Activated naive CD4-positive, alpha-beta T cell treated with anti-CD3 and anti-CD28 coated beads, Interleukin-2, amount 10 ng/mL, durations not matched to agents 5 hours and 36 hours (primary cell): ENCODE measurements around the gene MXRA8. TPM values are rescaled to one million over a fixed set of nuclear protein-coding genes. Genes with fewer than 3 reads are reported as not detected.

Experiments used
- microRNA-seq: library from miRNA; unstranded; fragments of <30 nt; microRNA quantifications from one replicate; pipeline ENCODE4 v1.2.0, GENCODE V29; 2022; ENCODE audit warnings: borderline microRNAs expressed, borderline replicate concordance
- total RNA-seq, 2 experiments: library from RNA; stranded (reverse); gene quantifications; one replicate each; pipeline ENCODE4 v1.2.3, GENCODE V29; 2021

Gene MXRA8, protein sequence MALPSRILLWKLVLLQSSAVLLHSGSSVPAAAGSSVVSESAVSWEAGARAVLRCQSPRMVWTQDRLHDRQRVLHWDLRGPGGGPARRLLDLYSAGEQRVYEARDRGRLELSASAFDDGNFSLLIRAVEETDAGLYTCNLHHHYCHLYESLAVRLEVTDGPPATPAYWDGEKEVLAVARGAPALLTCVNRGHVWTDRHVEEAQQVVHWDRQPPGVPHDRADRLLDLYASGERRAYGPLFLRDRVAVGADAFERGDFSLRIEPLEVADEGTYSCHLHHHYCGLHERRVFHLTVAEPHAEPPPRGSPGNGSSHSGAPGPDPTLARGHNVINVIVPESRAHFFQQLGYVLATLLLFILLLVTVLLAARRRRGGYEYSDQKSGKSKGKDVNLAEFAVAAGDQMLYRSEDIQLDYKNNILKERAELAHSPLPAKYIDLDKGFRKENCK
- total RNA-seq, result under 1 TPM in 1 of 2 experiments, not detected in 1; 0.12 TPM

DNA sequence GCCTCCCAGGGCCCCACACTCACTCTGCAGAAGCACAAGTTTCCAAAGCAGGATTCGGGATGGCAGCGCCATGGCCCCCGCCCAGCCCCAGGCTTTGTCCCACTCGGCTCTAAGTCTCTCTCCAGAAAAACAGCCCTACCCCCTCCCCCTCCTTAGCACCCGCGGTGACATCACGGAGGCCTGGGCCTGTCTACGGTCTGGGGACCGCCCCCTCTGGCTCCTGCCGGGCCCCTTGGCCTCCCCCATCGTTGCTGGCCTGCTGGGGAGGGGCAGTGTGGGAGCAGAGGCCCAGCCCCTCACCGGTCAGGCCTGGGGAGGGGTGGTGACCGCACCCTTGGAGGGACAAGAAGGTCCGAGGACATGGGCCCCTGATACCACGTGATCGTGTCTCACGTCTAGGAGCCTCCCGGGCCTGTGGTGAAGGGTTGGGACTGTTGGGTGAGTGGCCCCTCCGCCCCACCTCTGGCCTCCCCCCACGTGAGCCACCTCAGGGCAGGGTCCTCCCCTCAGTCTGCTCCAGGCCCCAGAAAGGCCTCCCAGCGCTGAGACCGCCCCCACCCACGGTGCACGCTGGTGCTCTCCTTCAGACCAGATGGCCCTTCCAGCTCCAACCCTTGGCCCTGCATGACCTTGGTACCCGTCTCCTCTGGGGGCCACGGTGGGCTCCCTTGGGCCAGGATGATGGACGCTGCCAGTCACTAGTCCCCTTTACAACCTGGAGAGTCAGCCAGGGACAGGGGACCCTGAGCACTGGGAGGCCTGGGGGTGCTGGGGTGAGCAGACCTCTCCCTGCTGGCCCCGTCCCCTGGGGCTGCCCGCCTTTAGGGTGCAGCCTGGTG is at the start of gene MXRA8:
Gene MXRA8, minus strand, starts transcription at position 123 of the 839 bp plus-strand sequence. Its CDS starts 51 bp downstream, at position 72.

GRCh38 chr1:1406821-1407635 is 48.7 kb upstream of the MXRA8 start, which contains the start of gene MRPL20:
Gene MRPL20 (minus strand): TSS chr1:1407293. CDS start chr1:1407217, 76 bp downstream.

DNA sequence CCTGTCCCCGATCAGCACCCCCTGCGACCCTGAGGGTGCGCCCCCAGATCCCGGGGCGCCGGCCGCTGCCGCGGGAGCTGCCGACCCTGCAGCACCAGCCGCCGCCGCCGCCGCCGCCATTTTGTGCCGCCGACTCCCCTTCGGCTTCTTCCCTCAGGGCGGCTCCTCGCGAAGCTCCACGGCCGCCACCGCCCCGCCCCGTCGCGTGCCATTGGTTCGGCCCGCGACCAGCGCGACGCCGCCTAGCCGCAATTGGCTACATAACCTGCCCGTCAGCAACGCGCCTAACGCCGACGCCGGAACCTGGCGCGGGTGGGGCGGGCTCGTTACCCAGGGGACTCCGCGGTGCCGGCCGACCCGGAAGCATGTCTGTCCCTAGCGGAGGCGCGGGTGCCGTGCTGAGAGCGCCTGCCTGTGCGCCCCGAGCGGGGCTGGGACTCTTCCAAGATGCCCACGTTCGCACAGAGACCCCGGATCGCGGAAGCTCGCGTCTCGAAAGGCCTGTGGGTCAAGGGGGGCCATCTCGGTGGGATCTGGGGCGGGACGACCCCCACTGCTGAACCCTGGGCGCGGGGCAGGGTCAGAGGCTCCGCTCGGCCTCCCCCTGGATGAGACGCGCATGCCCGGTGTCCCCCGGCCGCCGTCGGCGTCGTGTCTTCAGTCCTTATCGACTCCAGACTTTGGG is 41.0 kb upstream of the MXRA8 start, which contains the start of gene CCNL2:
Gene CCNL2, minus strand, starts transcription at position 149 of the 685 bp plus-strand sequence. Its CDS starts 29 bp downstream, at position 120.

DNA sequence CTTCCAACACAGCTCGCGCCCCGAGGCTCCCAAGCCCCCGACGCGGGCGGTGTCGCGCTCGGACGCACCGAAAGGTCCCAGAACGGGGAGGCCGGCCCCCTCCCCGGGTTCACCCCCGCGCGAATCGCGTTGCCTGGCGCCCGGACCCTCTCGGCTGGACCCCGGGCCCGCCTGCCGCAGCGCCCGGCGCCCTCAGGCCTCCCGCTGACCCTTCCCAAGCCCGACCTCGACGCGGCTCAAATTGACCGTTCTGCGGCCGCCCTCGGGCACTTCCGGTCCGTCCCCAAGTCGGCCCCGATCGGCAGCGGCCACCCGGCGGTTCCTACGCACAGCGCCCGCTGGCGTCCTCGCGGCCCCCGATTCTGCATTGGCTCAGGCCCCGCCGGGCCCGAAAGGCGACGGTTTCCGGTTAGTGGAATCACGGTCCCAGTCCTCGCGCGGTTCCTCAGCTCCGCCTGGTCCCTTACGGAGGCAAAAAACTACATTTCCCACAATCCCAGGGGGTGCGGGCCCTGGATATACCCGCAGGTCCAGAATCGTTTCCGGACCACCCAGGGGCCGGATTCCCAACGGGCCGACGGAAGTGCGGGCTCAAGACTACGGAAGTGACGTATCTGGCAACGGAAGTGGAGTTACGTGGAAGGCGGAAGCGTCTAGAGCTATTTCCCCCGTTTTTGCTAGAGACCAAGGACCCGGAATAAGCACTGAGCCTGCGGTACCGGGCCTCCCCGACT is 16.7 kb upstream of the MXRA8 start, which contains the start of gene AURKAIP1:
Gene AURKAIP1, minus strand, starts transcription at position 279 of the 734 bp plus-strand sequence. CDS start 451 bp downstream, outside the sequence.

GRCh38 chr1:1349256-1350012 is 8.9 kb downstream of the MXRA8 start, which contains the start of gene DVL1:
Gene DVL1 (minus strand): TSS chr1:1349418. CDS start chr1:1349065, 353 bp downstream.

GRCh38 chr1:1331068-1331965 is 27.0 kb downstream of the MXRA8 start, which contains the start of gene TAS1R3:
Gene TAS1R3 (plus strand): TSS chr1:1331280. CDS start chr1:1331346, 66 bp downstream.

GRCh38 chr1:1324524-1325287 is 33.6 kb downstream of the MXRA8 start, which contains the start of the genes CPTP and INTS11:
Gene CPTP (plus strand): TSS chr1:1324802. CDS start chr1:1326911, 2,109 bp downstream.
Gene INTS11 (minus strand): TSS chr1:1324660. CDS start chr1:1324608, 52 bp downstream.

DNA sequence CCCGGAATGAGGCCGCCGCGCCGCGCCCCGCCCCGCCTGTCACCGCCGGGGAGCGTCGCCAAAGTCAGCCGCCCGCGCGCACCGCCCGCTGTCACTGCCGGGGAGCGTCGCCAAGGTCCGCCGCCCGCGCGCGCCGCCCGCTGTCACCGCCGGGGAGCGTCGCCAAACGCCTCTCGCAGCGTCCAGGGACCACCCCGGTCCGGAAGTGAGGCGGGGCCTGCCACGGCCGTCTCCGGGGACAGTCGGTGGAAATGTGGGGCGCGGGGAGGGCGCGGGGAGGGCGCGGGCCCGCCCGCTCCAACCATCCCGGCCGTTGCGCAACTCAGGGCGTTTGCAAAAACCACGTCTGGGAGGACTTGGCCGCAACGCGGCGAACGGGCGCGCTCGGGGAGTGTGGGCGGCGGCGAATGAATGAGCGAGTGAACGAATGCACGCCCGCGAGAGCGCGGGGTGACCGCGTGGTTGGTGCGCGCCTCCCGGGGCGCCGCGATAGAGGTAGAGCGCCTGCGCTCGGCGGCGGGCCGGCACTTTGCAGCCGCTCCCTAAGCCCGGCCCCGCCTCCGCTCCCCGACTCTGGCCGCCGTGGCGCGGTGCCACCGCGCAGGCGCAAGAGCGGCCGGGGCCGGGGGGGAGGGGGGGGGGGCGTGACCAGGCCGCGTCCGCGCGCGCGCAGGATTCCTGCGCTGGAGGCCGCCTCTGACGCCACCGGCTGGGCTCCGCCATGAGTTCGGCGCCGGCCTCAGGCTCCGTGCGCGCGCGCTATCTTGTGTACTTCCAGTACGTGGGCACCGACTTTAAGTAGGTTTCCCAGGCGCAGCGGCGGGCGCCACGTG is 50.2 kb downstream of the MXRA8 start, which contains the start of the genes ACAP3 and PUSL1:
Gene ACAP3, minus strand, starts transcription at position 8 of the 833 bp plus-strand sequence. CDS start 115 bp downstream, outside the sequence.
Gene PUSL1, plus strand, starts transcription at position 675 of the 833 bp plus-strand sequence. Its CDS starts 47 bp downstream, at position 722.

Small RNA genes lying within 50 kb of the gene (microRNA-seq; reads per million reads assigned to microRNA genes)
- gene MIR6727, result not detected
- gene MIR6808, result not detected

Other genes starting within 250 kb of the MXRA8 start
- gene C1orf159, start 242.5 kb downstream of the MXRA8 start, total RNA-seq, result 10 to 100 TPM; 22.9 to 23.2 TPM
- gene TTLL10, start 184.7 kb downstream of the MXRA8 start, total RNA-seq, result under 1 TPM in 1 of 2 experiments, not detected in 1; 0.15 TPM
- 1 to 10 TPM; 7.6 to 9.3 TPM for gene TNFRSF18, start 152.0 kb downstream of the MXRA8 start, total RNA-seq
- gene TNFRSF4, start 144.4 kb downstream of the MXRA8 start, total RNA-seq, result 10 to 100 TPM; 11.0 to 11.7 TPM
- 10 to 100 TPM; 97.8 to 99.3 TPM for gene SDF4, start 126.6 kb downstream of the MXRA8 start, total RNA-seq
- gene B3GALT6, start 126.3 kb downstream of the MXRA8 start, total RNA-seq, result 10 to 100 TPM; 17.3 to 18.5 TPM
- 1 to 10 TPM; 2.5 to 3.2 TPM for gene C1QTNF12, start 111.8 kb downstream of the MXRA8 start, total RNA-seq
- 10 to 100 TPM; 60.2 to 62.5 TPM for gene UBE2J2, start 84.7 kb downstream of the MXRA8 start, total RNA-seq
- 1 to 10 TPM; 4.1 to 6.2 TPM for gene SCNN1D, start 78.1 kb downstream of the MXRA8 start, total RNA-seq
- 10 to 100 TPM; 74.4 to 79.3 TPM for gene ACAP3, start 50.6 kb downstream of the MXRA8 start, total RNA-seq
- gene PUSL1, start 50.0 kb downstream of the MXRA8 start, total RNA-seq, result 10 to 100 TPM; 18.5 to 19.6 TPM
- gene INTS11, start 33.9 kb downstream of the MXRA8 start, total RNA-seq, result 100 to 1,000 TPM; 112 to 114 TPM
- gene CPTP, start 33.8 kb downstream of the MXRA8 start, total RNA-seq, result 10 to 100 TPM; 21.3 to 21.6 TPM
- gene TAS1R3, start 27.3 kb downstream of the MXRA8 start, total RNA-seq, result 1 to 10 TPM in 1 of 2 experiments, under 1 TPM in 1; 0.73 to 1.1 TPM
- 10 to 100 TPM; 34.7 to 40.9 TPM for gene DVL1, start 9.1 kb downstream of the MXRA8 start, total RNA-seq
- gene AURKAIP1, start 16.7 kb upstream of the MXRA8 start, total RNA-seq, result 10 to 100 TPM; 88.0 to 90.4 TPM
- 100 to 1,000 TPM; 120 to 122 TPM for gene CCNL2, start 40.8 kb upstream of the MXRA8 start, total RNA-seq
- 10 to 100 TPM; 82.8 to 98.8 TPM for gene MRPL20, start 48.7 kb upstream of the MXRA8 start, total RNA-seq
- not detected for gene ANKRD65, start 62.7 kb upstream of the MXRA8 start, total RNA-seq
- under 1 TPM; 0.17 to 0.33 TPM for gene VWA1, start 77.1 kb upstream of the MXRA8 start, total RNA-seq
- 1 to 10 TPM; 1.4 to 2.3 TPM for gene ATAD3C, start 91.1 kb upstream of the MXRA8 start, total RNA-seq
- gene ATAD3B, start 113.2 kb upstream of the MXRA8 start, total RNA-seq, result 10 to 100 TPM; 29.0 to 34.3 TPM
- gene ATAD3A, start 153.6 kb upstream of the MXRA8 start, total RNA-seq, result 10 to 100 TPM; 31.9 to 33.0 TPM
- under 1 TPM; 0.41 to 0.45 TPM for gene TMEM240, start 182.1 kb upstream of the MXRA8 start, total RNA-seq
- gene SSU72, start 216.3 kb upstream of the MXRA8 start, total RNA-seq, result 100 to 1,000 TPM; 106 to 107 TPM
- gene FNDC10, start 241.6 kb upstream of the MXRA8 start, total RNA-seq, result 1 to 10 TPM; 8.7 to 9.1 TPM